GM03348 (cell line): ENCODE measurements around the gene GAPDH.
"Not testable (repeated sequence)": the region's sequence is repeated elsewhere in the genome, so short reads cannot be mapped to it uniquely, and the experiment has no call there.

Experiments
- DNase-seq: peaks from one replicate; pipeline ENCODE4 v3.0.0; 2012; ENCODE audit warnings: low spot score

GAPDH gene

DNA sequence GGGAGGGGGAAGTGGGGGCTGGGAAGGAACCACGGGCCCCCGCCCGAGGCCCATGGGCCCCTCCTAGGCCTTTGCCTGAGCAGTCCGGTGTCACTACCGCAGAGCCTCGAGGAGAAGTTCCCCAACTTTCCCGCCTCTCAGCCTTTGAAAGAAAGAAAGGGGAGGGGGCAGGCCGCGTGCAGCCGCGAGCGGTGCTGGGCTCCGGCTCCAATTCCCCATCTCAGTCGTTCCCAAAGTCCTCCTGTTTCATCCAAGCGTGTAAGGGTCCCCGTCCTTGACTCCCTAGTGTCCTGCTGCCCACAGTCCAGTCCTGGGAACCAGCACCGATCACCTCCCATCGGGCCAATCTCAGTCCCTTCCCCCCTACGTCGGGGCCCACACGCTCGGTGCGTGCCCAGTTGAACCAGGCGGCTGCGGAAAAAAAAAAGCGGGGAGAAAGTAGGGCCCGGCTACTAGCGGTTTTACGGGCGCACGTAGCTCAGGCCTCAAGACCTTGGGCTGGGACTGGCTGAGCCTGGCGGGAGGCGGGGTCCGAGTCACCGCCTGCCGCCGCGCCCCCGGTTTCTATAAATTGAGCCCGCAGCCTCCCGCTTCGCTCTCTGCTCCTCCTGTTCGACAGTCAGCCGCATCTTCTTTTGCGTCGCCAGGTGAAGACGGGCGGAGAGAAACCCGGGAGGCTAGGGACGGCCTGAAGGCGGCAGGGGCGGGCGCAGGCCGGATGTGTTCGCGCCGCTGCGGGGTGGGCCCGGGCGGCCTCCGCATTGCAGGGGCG is at the start of gene GAPDH:
Gene GAPDH, plus strand, starts transcription at position 595 of the 772 bp plus-strand sequence. CDS start 316 bp downstream, outside the sequence.
- peak; percentile 96 for DNase-seq

DNA sequence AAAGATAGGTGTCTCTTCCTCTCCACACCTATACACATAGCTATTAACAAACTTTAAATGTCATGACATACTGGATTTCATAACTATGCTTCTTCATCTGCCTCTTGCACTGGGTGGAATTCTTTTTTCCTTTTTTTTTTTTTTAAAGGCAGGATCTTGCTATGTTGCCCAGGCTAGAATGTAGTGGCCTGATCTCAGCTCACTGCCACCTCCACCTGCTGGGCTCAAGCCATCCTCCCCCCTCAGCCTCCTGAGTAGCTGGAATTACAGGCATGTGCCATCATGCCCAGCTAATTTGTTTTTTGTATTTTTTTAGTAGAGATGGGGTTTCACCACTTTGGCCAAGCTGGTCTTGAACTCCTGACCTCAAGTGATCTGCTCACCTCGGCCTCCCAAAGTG is 46.1 kb upstream of the GAPDH start:
- no peak for DNase-seq

DNA sequence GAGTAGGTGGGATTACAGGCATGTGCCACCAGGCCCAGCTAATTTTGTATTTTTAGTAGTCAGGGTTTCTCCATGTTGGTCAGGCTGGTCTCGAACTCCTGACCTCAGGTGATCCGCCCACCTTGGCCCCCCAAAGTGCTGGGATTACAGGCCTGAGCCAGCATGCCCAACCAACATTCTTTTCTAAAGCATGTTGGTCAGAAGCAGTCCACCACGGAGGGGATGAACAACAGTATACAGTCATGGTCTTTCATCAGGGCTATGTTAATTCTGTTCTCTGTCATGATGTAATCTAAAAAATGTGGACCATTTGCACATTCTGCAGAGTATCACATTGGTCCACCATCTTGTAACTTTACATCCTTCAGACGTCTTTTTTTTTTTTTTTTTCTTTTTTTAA is 44.9 kb upstream of the GAPDH start:
- DNase-seq, result no peak

DNA sequence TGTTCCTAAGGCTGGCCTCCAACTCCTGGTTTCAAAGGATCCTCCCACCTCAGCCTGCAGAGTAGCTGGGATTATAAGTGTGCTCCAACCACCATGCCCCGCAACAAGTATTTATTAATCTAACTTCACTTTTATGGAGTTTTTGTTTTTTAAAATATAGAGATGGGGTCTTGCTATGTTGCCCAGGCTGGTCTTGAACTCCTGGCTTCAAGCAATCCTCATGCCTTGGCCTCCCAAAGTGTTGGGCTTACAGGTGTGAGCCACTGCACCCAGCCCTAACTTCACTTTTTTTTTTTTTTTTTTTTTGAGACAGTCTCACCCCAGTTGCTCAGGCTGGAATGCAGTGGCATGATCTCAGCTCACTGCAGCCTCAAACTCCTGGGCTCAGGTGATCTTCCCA is 43.6 kb upstream of the GAPDH start:
- DNase-seq, result not testable (repeated sequence)

DNA sequence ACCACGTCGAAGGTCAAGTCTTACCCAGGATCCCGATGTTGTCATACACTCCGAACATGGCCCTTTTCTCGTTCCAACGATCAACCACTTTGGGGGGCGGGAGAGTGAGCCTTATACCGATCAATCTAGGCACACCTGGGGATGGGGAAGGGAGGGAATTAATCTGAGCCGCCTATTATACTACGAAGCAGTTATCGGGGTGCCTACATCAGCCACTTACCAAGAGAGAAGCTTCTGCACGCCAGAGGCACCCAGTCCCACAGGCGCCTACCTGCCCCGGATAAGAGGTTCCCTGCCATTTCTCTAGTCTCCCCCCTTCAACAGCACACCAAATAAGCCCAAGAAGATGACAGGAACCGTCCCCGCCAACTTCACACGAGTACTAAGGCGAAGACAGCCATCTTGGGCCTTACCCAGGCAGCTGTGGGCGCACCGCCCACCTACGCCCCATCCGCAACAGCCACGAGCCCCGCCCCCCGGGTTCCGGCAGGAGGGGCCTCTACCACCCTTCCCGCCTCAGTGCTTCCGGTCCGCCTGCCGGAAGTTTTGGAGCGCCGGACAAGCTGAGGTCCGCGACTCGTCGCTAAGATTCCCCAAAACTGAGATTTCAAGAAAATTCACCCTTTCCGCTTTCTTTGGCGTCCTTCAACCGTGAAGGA is 41.4 kb upstream of the GAPDH start, which contains the start of gene MRPL51:
Gene MRPL51, minus strand, starts transcription at position 425 of the 659 bp plus-strand sequence. Its CDS starts 126 bp downstream, at position 299.
- peak; percentile 96 for DNase-seq

DNA sequence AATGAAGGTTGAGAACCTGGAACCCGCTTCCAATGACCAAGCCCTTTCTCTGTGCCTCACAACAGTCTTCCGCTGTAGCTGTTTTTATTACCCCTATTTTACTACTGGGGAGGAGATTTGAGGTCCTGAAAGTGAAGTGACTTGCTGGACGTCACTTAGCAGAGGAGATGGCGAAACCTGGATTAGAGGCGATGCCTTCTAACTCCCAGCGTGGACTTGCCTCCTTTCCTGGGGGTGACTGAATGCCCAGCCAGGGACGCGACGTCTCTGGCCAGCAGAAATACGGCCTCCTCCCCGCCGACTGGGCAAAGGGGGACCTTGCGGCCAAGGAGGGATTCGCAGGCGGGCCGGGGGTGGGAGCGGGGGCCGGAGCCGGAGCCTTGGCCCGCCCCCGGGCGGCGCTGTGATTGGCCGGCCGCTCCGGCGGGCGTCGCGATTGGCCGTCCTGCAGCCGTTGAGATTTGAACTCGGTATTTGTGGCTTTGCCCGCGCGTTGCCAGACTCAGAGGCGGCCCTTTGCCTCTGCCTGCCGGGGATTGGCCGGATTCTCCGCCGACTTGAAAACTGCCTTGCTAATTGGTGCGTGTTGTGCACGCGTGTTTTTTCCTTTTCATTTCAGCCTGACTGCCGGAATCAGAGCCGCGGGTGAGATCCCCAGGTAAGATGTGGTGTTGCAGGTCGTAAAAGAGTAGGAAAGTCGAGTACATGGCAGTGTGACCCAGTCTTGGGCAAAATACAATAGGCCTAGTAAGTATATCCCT is 40.6 kb upstream of the GAPDH start, which contains the start of gene NCAPD2:
Gene NCAPD2, plus strand, starts transcription at position 606 of the 761 bp plus-strand sequence. CDS start 997 bp downstream, outside the sequence.
- DNase-seq, result peak; percentile 99

DNA sequence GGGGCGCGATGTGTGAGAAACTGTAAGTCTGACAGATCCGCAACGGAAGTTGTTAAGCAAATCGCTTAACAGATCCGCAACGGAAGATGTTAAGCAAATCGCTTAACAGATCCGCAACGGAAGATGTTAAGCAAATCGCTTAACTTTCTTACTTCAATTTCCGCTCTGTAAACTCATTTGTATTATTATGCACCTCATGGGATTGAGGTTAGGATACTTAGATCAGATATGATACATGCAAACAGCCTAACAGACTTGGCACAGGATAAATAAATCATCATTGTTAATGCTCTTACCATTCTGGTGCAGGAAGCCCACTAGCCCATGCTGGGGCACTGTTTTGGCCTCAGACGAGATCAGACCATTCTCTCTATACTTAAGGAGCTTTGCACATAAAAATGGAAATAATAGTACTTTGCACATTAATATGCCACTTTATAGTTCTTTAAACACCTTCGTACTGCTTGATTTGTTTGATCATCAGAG is 40.0 kb upstream of the GAPDH start:
- no peak for DNase-seq

DNA sequence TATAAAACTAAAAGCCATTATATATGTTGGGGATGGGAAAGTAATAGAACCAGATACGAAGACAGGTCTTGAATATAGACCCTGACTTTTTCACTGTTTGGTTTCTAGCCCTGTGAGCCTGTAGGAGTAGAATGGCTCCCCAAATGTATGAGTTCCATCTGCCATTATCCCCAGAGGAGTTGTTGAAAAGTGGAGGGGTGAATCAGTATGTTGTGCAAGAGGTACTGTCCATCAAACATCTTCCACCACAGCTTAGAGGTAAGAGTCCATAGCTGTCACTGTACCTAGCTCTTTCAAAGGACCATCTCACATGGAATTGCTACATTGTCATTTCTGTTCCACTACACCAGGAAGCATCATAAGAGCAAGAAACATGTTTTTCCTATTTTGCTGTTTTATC is 39.3 kb upstream of the GAPDH start:
- no peak for DNase-seq

DNA sequence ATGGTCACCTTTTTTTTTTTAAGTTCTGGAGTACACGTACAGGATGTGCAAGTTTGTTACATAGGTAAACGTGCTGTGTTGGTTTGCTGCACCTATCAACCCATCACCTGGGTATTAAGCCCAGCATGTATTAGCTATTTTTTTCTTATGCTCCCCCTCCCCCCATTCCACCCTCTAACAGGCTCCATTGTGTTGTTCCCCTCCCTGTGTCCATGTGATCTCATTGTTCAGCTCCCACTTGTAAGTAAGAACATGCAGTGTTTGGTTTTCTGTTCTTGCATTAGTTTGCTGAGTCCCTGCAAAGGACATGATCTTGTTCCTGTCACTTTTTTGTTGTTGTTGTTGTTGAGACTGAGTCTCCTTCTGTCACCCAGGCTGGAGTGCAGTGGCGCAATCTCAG is 37.0 kb upstream of the GAPDH start:
- not testable (repeated sequence) for DNase-seq

DNA sequence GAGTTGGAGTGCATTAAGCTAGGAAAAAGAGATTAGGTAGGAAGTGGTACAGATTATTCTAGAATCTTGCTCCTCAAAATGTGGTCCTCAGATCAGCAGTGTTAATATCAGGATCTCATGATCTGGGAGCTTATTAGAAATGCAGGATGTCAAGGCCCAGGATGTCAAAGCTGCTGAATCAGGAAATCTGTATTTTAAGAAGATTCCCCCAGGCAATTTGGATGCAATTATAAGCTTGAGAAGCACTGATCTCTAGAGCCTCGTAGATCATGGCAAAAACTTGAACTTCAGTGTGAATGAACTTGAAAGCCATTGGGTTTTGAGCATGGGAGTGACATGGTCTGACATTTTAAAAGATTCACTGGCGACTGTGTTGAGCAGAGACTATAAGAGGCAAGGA is 33.9 kb upstream of the GAPDH start:
- DNase-seq, result no peak

DNA sequence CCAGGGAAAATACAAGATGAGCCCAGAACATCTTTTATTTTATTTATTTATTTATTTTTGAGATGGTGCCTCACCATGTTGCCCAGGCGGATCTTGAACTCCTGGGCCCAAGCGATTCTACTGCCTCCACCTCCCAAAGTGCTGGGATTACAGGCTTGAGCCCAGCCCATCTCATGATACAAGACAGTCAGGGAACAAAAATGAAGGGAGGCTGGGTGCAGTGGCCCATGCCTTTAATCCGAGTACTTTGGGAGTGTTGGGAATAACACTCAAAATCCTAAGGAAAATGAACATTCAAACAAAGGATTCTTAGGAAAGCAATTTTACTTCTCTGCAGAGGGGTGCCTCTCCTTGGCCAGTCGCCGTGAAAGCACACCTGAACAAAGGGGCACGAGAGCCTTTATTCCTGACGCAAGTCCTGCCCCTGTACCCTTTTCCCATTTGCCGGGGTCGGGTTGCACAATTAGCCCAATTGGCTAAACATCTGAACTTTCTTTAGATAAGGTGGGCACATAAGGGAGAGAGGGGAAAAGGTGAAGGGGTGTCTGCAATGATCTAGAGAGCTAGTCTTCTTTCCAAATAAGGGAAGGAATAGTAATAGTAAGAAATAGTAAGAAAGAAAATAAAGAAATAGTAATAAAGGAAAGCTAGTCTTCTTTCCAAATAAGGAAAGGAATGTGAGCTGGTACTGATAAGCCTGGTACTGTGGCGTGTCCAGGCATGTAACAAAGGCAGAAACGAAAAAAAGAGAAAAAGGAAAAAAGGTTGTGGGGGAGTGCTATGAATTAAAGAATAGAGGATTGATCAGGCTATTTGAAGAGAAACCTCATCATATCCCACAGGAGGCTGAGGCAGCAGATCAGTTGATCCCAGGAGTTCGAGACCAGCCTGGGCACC is 27.0 kb upstream of the GAPDH start:
- DNase-seq, result no peak

DNA sequence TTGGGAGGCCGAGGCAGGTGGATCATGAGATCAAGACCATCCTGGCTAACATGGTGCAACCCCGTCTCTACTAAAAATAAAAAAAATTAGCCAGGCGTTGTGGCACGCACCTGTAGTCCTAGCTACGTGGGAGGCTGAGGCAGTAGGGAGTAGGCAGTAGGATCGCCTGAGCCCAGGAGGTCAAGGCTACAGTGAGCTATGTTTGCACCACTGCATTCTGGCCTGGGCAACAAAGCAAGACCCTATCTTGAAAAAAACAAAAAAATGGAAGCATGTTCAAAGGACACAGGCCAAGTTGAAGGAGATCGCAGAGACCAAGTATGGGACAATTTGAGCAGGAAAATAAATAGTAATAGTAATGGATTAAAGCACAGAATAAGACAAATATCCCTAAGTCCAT is 26.2 kb upstream of the GAPDH start:
- no peak for DNase-seq

DNA sequence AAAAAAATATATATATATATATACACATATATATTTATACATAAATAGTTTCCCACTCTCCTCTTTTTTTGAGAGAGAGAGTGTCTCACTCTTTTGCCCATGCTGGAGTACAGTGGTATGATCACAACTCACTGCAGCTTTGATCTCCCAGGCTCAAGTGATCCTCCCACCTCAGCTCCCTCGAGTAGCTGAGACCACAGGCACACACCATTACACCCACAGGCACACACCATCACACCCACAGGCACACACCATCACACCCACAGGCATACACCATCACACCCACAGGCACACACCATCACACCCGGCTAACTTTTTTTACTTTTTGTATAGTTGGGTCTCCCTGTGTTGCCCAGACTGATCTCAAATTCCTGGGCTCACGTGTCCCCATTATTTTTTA is 14.1 kb upstream of the GAPDH start:
- DNase-seq, result no peak

DNA sequence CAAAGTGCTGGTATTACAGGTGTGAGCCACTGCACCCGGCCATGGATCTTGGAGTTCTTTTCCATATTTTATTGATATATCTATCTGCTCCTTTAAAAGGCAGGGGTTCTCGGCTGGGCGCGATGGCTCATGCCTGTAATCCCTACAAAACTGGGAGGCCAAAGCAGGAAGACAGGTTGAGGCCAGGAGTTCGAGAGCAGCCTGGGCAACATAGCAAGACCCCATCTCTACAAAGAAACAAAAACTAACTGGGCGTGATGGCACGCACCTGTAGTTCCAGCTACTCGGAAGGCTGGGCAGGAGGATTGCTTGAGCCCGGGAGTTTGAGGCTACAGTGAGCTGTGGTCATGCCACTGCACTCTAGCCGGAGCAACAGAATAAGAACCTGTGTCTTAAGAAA is 12.1 kb upstream of the GAPDH start:
- DNase-seq, result no peak

DNA sequence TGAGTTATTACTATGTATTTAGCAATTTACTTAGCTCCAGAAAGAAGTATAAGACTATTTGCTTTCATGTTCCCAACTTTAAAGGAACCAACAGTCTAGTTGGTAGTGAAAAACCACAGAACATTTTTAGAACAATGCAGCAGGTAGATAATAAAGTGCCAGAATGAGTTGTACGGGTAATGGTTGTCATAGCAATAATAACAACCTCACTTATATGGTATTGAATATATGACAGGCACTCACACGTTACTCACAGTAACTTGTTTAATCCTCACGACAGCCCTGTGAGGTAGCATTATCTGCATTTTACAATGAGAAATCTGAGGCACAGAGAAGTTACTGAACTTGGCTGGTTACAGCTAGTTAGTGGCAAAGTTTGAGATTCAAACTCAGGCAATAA is 10.6 kb upstream of the GAPDH start:
- no peak for DNase-seq

DNA sequence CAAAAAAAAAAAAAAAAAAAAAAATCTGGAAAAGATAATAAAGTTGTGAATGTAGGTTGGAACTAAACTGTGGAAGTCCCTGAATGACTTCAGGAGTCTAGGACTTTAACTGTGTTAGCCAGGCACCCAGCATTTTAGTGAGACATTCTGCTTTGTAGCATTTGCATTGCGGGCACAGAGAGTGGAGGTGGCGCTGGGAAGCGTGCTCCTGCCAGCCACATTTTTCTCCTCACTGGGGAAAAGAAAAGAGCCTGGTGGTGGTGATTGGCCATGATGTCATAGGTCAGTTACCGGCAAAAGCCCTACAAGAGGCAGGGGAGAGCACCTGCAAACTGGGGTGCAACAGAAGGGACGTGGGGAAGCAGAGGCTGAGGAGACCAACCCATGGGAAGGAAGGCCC is 9.7 kb upstream of the GAPDH start:
- DNase-seq, result no peak

DNA sequence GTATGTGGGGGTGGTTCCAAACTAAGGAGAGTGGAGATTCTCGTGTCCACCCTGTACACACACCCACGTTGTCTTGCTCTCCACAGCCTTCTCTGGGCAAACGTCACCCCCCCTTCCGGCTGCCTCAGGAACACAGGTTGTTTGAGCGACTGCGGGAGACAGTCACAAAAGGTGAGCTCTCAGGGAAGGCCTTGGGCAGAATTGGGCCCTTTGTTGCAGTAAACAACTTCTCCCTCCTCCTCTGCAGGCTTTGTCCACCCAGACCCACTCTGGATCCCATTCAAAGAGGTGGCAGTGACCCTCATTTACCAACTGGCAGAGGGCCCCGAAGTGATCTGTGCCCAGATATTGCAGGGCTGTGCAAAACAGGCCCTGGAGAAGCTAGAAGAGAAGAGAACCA is 8.1 kb upstream of the GAPDH start:
- no peak for DNase-seq

DNA sequence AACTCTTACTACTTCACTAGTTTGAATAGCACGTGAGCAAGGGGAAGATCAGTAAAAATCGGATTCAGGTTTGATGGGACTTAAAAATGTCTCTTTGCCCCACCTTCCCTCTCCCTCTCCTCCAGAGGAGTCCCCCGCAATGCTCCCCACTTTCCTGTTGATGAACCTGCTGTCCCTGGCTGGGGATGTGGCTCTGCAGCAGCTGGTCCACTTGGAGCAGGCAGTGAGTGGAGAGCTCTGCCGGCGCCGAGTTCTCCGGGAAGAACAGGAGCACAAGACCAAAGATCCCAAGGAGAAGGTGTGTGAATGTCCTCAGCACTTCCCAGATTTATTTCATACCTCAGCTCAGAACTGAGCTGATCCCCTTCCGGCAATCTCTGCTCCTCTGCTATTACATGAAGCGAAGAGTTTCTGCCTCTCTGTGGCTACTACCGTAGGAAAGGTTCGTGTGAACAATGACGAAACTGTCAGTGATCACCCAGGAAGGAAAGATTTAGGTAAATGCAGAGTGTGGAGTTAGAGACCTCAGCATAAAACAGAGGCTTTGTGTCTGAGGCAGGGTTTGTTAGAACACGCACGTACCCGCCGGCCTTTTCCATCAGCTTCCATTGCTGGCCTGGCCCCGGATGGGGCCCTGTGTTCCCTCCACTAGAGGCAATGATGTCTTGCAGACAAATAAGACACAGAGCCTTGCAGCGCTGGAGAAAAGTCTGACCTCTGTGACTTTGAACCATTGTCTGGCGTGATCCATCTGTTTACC is 7.4 kb upstream of the GAPDH start:
- no peak for DNase-seq

DNA sequence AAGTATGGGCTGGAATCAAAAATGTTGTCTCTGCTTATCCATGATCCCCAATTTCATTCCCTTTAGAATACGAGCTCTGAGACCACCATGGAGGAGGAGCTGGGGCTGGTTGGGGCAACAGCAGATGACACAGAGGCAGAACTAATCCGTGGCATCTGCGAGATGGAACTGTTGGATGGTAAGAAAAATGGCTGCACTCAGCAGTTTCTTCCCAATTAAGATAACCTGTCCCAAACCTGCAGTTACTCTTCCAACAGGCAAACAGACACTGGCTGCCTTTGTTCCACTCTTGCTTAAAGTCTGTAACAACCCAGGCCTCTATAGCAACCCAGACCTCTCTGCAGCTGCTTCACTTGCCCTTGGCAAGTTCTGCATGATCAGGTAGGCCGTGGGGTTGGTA is 6.6 kb upstream of the GAPDH start:
- no peak for DNase-seq

DNA sequence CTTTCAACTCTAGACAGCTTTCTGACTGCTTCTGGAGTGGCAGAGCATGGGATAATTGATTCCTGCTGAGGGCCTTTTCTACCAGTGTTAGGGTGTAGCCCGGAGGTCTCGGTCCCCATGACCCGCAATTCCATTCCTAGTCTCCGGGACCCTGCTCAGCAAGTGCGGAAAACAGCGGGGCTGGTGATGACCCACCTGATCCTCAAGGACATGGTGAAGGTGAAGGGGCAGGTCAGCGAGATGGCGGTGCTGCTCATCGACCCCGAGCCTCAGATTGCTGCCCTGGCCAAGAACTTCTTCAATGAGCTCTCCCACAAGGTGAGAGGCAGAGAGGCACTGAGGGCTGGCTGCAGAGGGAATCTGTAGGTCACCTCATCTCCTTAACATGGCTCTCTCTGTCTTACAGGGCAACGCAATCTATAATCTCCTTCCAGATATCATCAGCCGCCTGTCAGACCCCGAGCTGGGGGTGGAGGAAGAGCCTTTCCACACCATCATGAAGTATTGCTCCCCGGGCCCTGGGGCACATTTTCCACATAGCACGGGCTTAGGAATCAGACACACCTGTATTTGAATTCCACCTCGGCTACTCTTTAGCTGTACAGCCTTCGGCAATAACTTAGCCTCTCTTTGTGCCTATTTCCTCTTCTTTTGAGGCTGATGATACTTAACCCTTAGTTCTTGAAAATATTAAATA is 5.6 kb upstream of the GAPDH start:
- DNase-seq, result no peak
